H1 (cell line): Measurements from ENCODE around the gene TMEM183A. TPM values are rescaled to one million over a fixed set of nuclear protein-coding genes. Genes with fewer than 3 reads are reported as not detected.

Experiments used
- CTCF ChIA-PET: fragments of 300-600 bp; sonication (Branson Sonifier 250); formaldehyde crosslinking; loops from one replicate; lab custom pipeline; 2021; ENCODE audit not compliant: partially characterized antibody; lab: Charles Lee
- POLR2A ChIA-PET: fragments of 300-600 bp; sonication (Branson Sonifier 250); formaldehyde crosslinking; loops from one replicate; lab custom pipeline; 2021; ENCODE audit warnings: inconsistent platforms; ENCODE audit not compliant: partially characterized antibody; lab: Charles Lee
- DNase-seq, 2 experiments: peaks; one replicate each; pipeline versions ENCODE4 v3.0.0 to v3.0.0-alpha.2; 2010 to 2022; ENCODE audit warnings: low spot score in 2 of 2, low read depth in 1 of 2, mixed read lengths in 1 of 2
- FAIRE-seq: peaks from 2 replicates; lab custom pipeline; 2011; peaks lifted over from hg19 to GRCh38; lab: Jason Lieb, UNC
- H2AFZ ChIP-seq: 2 replicates; pipeline ENCODE4 v1.8.1; 2012; ENCODE audit warnings: low read length, inconsistent platforms
- H2AK5ac ChIP-seq: 2 replicates; pipeline ENCODE4 v1.6.1; 2013; ENCODE audit warnings: low read depth, low read length
- H2BK120ac ChIP-seq: replicated peaks from 2 replicates; pipeline ENCODE3; 2013; ENCODE audit warnings: low read depth, low read length, inconsistent platforms
- H2BK12ac ChIP-seq: 2 replicates; pipeline ENCODE4 v1.6.1; 2013; ENCODE audit warnings: low read depth, low read length
- H2BK15ac ChIP-seq: 2 replicates; pipeline ENCODE4 v1.6.1; 2013; ENCODE audit warnings: low read length
- H2BK20ac ChIP-seq: 2 replicates; pipeline ENCODE4 v1.6.1; 2013; ENCODE audit warnings: low read length
- H2BK5ac ChIP-seq: 2 replicates; pipeline ENCODE4 v1.6.1; 2013; ENCODE audit warnings: low read depth, low read length
- H3K14ac ChIP-seq: 2 replicates; pipeline ENCODE4 v1.6.1; 2013; ENCODE audit warnings: inconsistent platforms; ENCODE audit not compliant: insufficient read length
- H3K18ac ChIP-seq: 2 replicates; pipeline ENCODE4 v1.6.1; 2013; ENCODE audit warnings: low read length; ENCODE audit errors: extremely low read depth
- H3K23ac ChIP-seq: 2 replicates; pipeline ENCODE4 v1.6.1; 2013; ENCODE audit warnings: inconsistent platforms; ENCODE audit not compliant: insufficient read length
- H3K23me2 ChIP-seq: 2 replicates; pipeline ENCODE4 v1.6.1; 2013; ENCODE audit warnings: low read depth, low read length
- H3K27ac ChIP-seq: 2 replicates; pipeline ENCODE4 v1.6.1; 2011; ENCODE audit warnings: low read depth, low read length, inconsistent platforms
- H3K27me3 ChIP-seq, 4 experiments: replicated peaks in 1 of 4; 1 replicate in 1 of 4; 2 replicates in 3 of 4; pipeline versions ENCODE4 v1.6.1 to v1.8.1; 2011 to 2013; ENCODE audit warnings: low read length in 3 of 4, mild to moderate bottlenecking in 3 of 4, inconsistent platforms in 2 of 4, mixed read lengths in 2 of 4, moderate library complexity in 1 of 4; ENCODE audit not compliant: control insufficient read depth in 3 of 4, insufficient read depth in 3 of 4; ENCODE audit errors: extremely low read depth in 1 of 4
- H3K36me3 ChIP-seq, 4 experiments: 2 replicates each; pipeline versions ENCODE4 v1.6.1 to v1.8.1; 2011 to 2013; ENCODE audit warnings: mild to moderate bottlenecking in 4 of 4, low read length in 3 of 4, moderate library complexity in 2 of 4, control low read depth in 1 of 4, inconsistent platforms in 1 of 4; ENCODE audit not compliant: insufficient read depth in 4 of 4, control insufficient read depth in 2 of 4
- H3K4ac ChIP-seq: replicated peaks from 2 replicates; pipeline ENCODE3; 2013; ENCODE audit warnings: low read length, low read depth, mixed read lengths, inconsistent platforms; ENCODE audit not compliant: insufficient read length
- H3K4me1 ChIP-seq, 4 experiments: replicated peaks in 1 of 4; 1 replicate in 1 of 4; 2 replicates in 3 of 4; pipeline versions ENCODE4 v1.6.1 to v1.8.1; 2011 to 2013; ENCODE audit warnings: low read length in 3 of 4, inconsistent platforms in 2 of 4, mixed read lengths in 1 of 4; ENCODE audit not compliant: insufficient read depth in 4 of 4, control insufficient read depth in 3 of 4
- H3K4me2 ChIP-seq, 2 experiments: 2 replicates each; pipeline versions ENCODE4 v1.6.1 to v1.8.1; 2011 to 2013; ENCODE audit warnings: low read depth in 2 of 2, low read length in 2 of 2, control low read depth in 1 of 2, inconsistent platforms in 1 of 2, mild to moderate bottlenecking in 1 of 2; ENCODE audit not compliant: insufficient read depth in 1 of 2
- H3K4me3 ChIP-seq, 4 experiments: fragments of 200-600, 300-600 bp in 1 of 4; sonication (generic), shearing (Covaris generic), sonication (Bioruptor Twin) in 1 of 4; 2 replicates each; pipeline versions ENCODE4 v1.5.1 to v1.8.1; 2011 to 2016; ENCODE audit warnings: low read length in 4 of 4, low read depth in 3 of 4, control low read depth in 2 of 4, inconsistent platforms in 2 of 4, mild to moderate bottlenecking in 2 of 4, mixed read lengths in 1 of 4, moderate library complexity in 1 of 4; ENCODE audit not compliant: insufficient read depth in 2 of 4; ENCODE audit errors: extremely low read depth in 1 of 4
- H3K56ac ChIP-seq: replicated peaks from 2 replicates; pipeline ENCODE3; 2013; ENCODE audit warnings: low read depth, mild to moderate bottlenecking, mixed read lengths, low read length, inconsistent platforms; ENCODE audit not compliant: insufficient read length
- H3K79me1 ChIP-seq: 2 replicates; pipeline ENCODE4 v1.6.1; 2013; ENCODE audit warnings: low read depth, low read length, control low read depth
- H3K79me2 ChIP-seq, 2 experiments: 2 replicates each; pipeline versions ENCODE4 v1.6.1 to v1.8.1; 2012 to 2013; ENCODE audit warnings: low read length in 2 of 2, mild to moderate bottlenecking in 2 of 2, inconsistent platforms in 1 of 2; ENCODE audit not compliant: insufficient read depth in 2 of 2, control insufficient read depth in 1 of 2
- H3K9ac ChIP-seq, 4 experiments: replicated peaks in 1 of 4; 1 replicate in 1 of 4; 2 replicates in 3 of 4; pipeline versions ENCODE4 v1.6.1 to v1.8.1; 2011 to 2013; ENCODE audit warnings: low read depth in 3 of 4, low read length in 3 of 4, control low read depth in 2 of 4, mild to moderate bottlenecking in 2 of 4, moderate library complexity in 2 of 4, inconsistent platforms in 1 of 4; ENCODE audit errors: extremely low read depth in 1 of 4
- H3K9me3 ChIP-seq, 2 experiments: 2 replicates each; pipeline versions ENCODE4 v1.6.1 to v1.8.1; 2012 to 2013; ENCODE audit warnings: mild to moderate bottlenecking in 2 of 2, moderate library complexity in 2 of 2, control low read depth in 1 of 2, inconsistent platforms in 1 of 2, low read depth in 1 of 2, low read length in 1 of 2, mixed read lengths in 1 of 2; ENCODE audit not compliant: insufficient read depth in 2 of 2
- H4K20me1 ChIP-seq, 2 experiments: replicated peaks in 1 of 2; 2 replicates each; pipeline versions ENCODE3 to v1.8.1; 2011 to 2013; ENCODE audit warnings: inconsistent platforms in 2 of 2, low read length in 2 of 2, mild to moderate bottlenecking in 1 of 2; ENCODE audit not compliant: insufficient read depth in 2 of 2, control insufficient read depth in 1 of 2
- H4K5ac ChIP-seq: 2 replicates; pipeline ENCODE4 v1.6.1; 2013; ENCODE audit warnings: low read length, low read depth, mixed read lengths, inconsistent platforms; ENCODE audit not compliant: insufficient read length
- H4K8ac ChIP-seq: 2 replicates; pipeline ENCODE4 v1.8.0; 2013; ENCODE audit warnings: mild to moderate bottlenecking, moderate library complexity, low read length, inconsistent platforms; ENCODE audit not compliant: insufficient read depth; ENCODE audit errors: extremely low read depth
- H4K91ac ChIP-seq: replicated peaks from 2 replicates; pipeline ENCODE3; 2013; ENCODE audit warnings: low read length, mixed read lengths, inconsistent platforms; ENCODE audit not compliant: insufficient read length
- ASH2L ChIP-seq: fragments of 200-600, 300-600 bp; sonication (generic); IDR thresholded peaks from one replicate; pipeline ENCODE4 v1.7.1; 2017; ENCODE audit warnings: low read length
- CEBPB ChIP-seq: IDR thresholded peaks from 2 replicates; pipeline ENCODE4 v1.6.1; 2012; ENCODE audit warnings: low read depth, low read length
- GABPA ChIP-seq: IDR thresholded peaks from 2 replicates; pipeline ENCODE4 v1.6.1; 2011; ENCODE audit warnings: mild to moderate bottlenecking, low read length, moderate library complexity, borderline replicate concordance; ENCODE audit not compliant: insufficient read depth
- HDAC6 ChIP-seq: IDR thresholded peaks from one replicate; pipeline ENCODE4 v1.7.1; 2012; ENCODE audit warnings: low read depth, mild to moderate bottlenecking, inconsistent platforms, low read length, moderate library complexity
- JUN ChIP-seq: IDR thresholded peaks from 2 replicates; pipeline ENCODE4 v1.6.1; 2011; ENCODE audit warnings: low read depth, mild to moderate bottlenecking, improper control_type of control experiment, low read length
- KDM4A ChIP-seq: IDR thresholded peaks from one replicate; pipeline ENCODE4 v1.7.1; 2012; ENCODE audit warnings: low read depth, mild to moderate bottlenecking, moderate library complexity, low read length, inconsistent platforms; ENCODE audit not compliant: severe bottlenecking
- NANOG ChIP-seq: IDR thresholded peaks from 2 replicates; pipeline ENCODE4 v1.6.1; 2011; ENCODE audit warnings: low read length, low read depth, mild to moderate bottlenecking, inconsistent platforms; ENCODE audit not compliant: insufficient read depth, poor library complexity, severe bottlenecking
- POU5F1 ChIP-seq: IDR thresholded peaks from 2 replicates; pipeline ENCODE4 v1.6.1; 2011; ENCODE audit warnings: low read depth, mild to moderate bottlenecking, low read length, moderate library complexity
- SP1 ChIP-seq: IDR thresholded peaks from 2 replicates; pipeline ENCODE4 v1.6.1; 2011; ENCODE audit warnings: low read depth, low read length
- SUZ12 ChIP-seq: fragments of 200-600 bp; sonication (generic); IDR thresholded peaks from 2 replicates; pipeline ENCODE4 v1.6.1; 2012; ENCODE audit warnings: mild to moderate bottlenecking, inconsistent platforms, low read length, moderate library complexity, mixed read lengths
- TAF1 ChIP-seq: IDR thresholded peaks from 2 replicates; pipeline ENCODE4 v1.6.1; 2011; ENCODE audit warnings: mild to moderate bottlenecking, low read depth, low read length
- TAF7 ChIP-seq: optimal IDR thresholded peaks from 2 replicates; pipeline ENCODE3; 2011; ENCODE audit warnings: low read depth, mild to moderate bottlenecking, inconsistent platforms, low read length, moderate library complexity, borderline replicate concordance
- TBP ChIP-seq: IDR thresholded peaks from 2 replicates; pipeline ENCODE4 v1.6.1; 2011; ENCODE audit warnings: low read depth, low read length, improper control_type of control experiment
- WGBS, 2 experiments: shearing (Covaris generic) in 1 of 2; methylation state at CpG; one replicate each; pipeline versions ENCODE4 v1.1.6 to v1.1.7; 2013 to 2015; ENCODE audit warnings: low lambda C conversion rate in 2 of 2, mixed read lengths in 2 of 2, inconsistent platforms in 1 of 2, low coverage in 1 of 2, missing lambda C conversion rate in 1 of 2; ENCODE audit not compliant: insufficient replicate concordance in 2 of 2, insufficient coverage in 1 of 2, insufficient read length in 1 of 2; ENCODE audit errors: extremely low coverage in 1 of 2, missing lambda C conversion rate in 1 of 2; 5-methylcytosine and 5-hydroxymethylcytosine counted together
- polyA plus RNA-seq, 7 experiments: library from polyadenylated mRNA; depleted of rRNA in 3 of 7; stranded (reverse) in 5 of 7; unstranded in 2 of 7; fragments of >200 nt in 5 of 7; fragments of 200-250 nt in 2 of 7; gene quantifications; 1 replicate in 5 of 7; 2 replicates in 1 of 7; 4 replicates in 1 of 7; pipeline versions ENCODE4 v1.2.1 to v1.2.3, GENCODE V29; 2011 to 2013; ENCODE audit warnings: missing spikeins in 2 of 7, mixed read lengths in 2 of 7
- total RNA-seq: library from RNA; stranded (reverse); fragmentation: NEBNext Ultra II Directional; extraction: Animal tissue kit (Norgen Biotek cat#: 25700); gene quantifications from 2 replicates; pipeline ENCODE4 v1.2.1, GENCODE V29; 2021
- TF ChIP-seq, protein P1 (sequence below): IDR thresholded peaks from 2 replicates; pipeline ENCODE4 v1.6.1; 2011; ENCODE audit warnings: low read length, improper control_type of control experiment

TMEM183A gene
- total and polyA plus RNA-seq, 2 of the 8 experiments (the other 6 are each of a cell fraction or from before 2014, with no cell fraction given): 107 to 173 TPM

DNA sequence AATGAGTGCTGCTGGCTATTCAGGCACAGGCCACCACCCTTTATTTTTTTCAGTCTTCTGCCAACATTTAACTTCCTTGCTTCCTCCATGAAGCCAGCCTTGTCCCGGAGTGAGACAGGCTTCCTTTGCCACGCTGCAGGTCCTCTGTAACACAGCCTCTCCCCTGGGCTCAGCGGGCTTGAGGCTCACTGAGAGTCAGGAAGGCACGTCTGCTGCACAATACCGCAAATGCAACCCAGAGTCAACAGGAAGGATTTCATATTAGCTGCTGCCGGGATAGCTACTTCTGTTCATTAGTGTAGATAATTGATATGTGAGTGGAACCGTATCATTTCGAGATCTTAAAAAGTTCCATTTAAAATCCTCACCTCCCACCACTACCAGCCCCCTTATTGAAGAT, 56.1 kb downstream of the TMEM183A start:
- no peak for FAIRE-seq
- no peaks in the 10 kb centered on the region for H3K23me2 ChIP-seq
- no peaks in the 10 kb centered on the region for H3K79me1 ChIP-seq
- H2BK15ac ChIP-seq: no peak overlapping the region
- no peak overlapping the region for H4K91ac ChIP-seq
- POLR2A ChIA-PET: interaction anchor here (1.1 to 1.2 kb wide), 2 partner anchors 8 to 122 kb away, joined by 3 read pairs; no protein-coding TSS in a partner anchor
- H4K5ac ChIP-seq: no peak overlapping the region
- H3K4me1 ChIP-seq: no peaks in the 10 kb centered on the region
- WGBS, 2 experiments: 90% methylated on average over 8 of the region's 8 CpGs; no CpG with 5 or more reads in 1 of the 2 experiments
- H3K27ac ChIP-seq: no peak overlapping the region
- H2BK5ac ChIP-seq: no peak overlapping the region
- no peak overlapping the region for H3K56ac ChIP-seq
- H3K27me3 ChIP-seq: no peaks in the 10 kb centered on the region
- H3K79me2 ChIP-seq: no peaks in the 10 kb centered on the region
- no peak overlapping the region for H2AK5ac ChIP-seq
- no peak overlapping the region for H3K4me3 ChIP-seq
- H2BK12ac ChIP-seq: no peak overlapping the region
- H4K20me1 ChIP-seq: no peaks in the 10 kb centered on the region
- H3K36me3 ChIP-seq: peaks cover 0 to 3% (median 0%) of the 10 kb centered on the region in 4 experiments; a peak in 2 of 8 replicates
- H2BK20ac ChIP-seq: no peak overlapping the region
- H3K9ac ChIP-seq: no peak overlapping the region
- no peak overlapping the region for H3K4ac ChIP-seq
- no peak overlapping the region for H3K14ac ChIP-seq
- CTCF ChIA-PET: interaction anchor here (1.1 to 49.7 kb wide), 6 partner anchors 21 to 205 kb away, joined by 3 to 1089 read pairs (median 74); partner anchors contain the start of genes ADORA1, MYOG and PPFIA4
- H3K4me2 ChIP-seq: no peak overlapping the region
- no peak overlapping the region for H3K23ac ChIP-seq
- no peak for DNase-seq
- no peak overlapping the region for H4K8ac ChIP-seq
- no peak overlapping the region for H2BK120ac ChIP-seq
- H3K9me3 ChIP-seq: no peaks in the 10 kb centered on the region
- no peak overlapping the region for H2AFZ ChIP-seq
- H3K18ac ChIP-seq: no peak overlapping the region
- TF ChIP-seq CEBPB: no peak
- TF ChIP-seq TAF1: no peak
- no peak for TF ChIP-seq POU5F1
- no peak for TF ChIP-seq NANOG
- TF ChIP-seq, protein P1, sequence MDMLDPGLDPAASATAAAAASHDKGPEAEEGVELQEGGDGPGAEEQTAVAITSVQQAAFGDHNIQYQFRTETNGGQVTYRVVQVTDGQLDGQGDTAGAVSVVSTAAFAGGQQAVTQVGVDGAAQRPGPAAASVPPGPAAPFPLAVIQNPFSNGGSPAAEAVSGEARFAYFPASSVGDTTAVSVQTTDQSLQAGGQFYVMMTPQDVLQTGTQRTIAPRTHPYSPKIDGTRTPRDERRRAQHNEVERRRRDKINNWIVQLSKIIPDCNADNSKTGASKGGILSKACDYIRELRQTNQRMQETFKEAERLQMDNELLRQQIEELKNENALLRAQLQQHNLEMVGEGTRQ: no peak
- TF ChIP-seq HDAC6: no peak
- no peak for TF ChIP-seq JUN
- no peak for TF ChIP-seq SP1
- TF ChIP-seq SUZ12: no peak
- no peak for TF ChIP-seq KDM4A
- no peak for TF ChIP-seq TBP
- no peak for TF ChIP-seq ASH2L
- no peak for TF ChIP-seq TAF7
- no peak for TF ChIP-seq GABPA
